Gastroesophageal sphincter (tissue), 3 donors: ENCODE results near the gene CNBD2.
"Not testable (repeated sequence)": the region's sequence is repeated elsewhere in the genome, so short reads cannot be mapped to it uniquely, and the experiment has no call there.

Source experiments
- POLR2A ChIP-seq, 2 donors: fragments of 450-650 bp; IDR thresholded peaks; one replicate each; pipeline ENCODE4 v1.6.1; 2017; ENCODE audit warnings: antibody characterized with exemption in 2 of 2, mild to moderate bottlenecking in 2 of 2, moderate library complexity in 1 of 2
- POLR2AphosphoS5 ChIP-seq: sonication (generic); formaldehyde crosslinking; IDR thresholded peaks from one replicate; pipeline ENCODE4 v1.6.1; 2017; ENCODE audit warnings: antibody characterized with exemption
- TF ChIP-seq, protein P1 (sequence below), 4 experiments: fragments of 200-600 bp in 2 of 4; fragments of 450-650 bp in 2 of 4; sonication (generic) in 1 of 4; IDR thresholded peaks; one replicate each; pipeline ENCODE4 v1.5.1; 2017 to 2019; ENCODE audit warnings: antibody characterized with exemption in 4 of 4, mild to moderate bottlenecking in 2 of 4, moderate library complexity in 2 of 4

DNA sequence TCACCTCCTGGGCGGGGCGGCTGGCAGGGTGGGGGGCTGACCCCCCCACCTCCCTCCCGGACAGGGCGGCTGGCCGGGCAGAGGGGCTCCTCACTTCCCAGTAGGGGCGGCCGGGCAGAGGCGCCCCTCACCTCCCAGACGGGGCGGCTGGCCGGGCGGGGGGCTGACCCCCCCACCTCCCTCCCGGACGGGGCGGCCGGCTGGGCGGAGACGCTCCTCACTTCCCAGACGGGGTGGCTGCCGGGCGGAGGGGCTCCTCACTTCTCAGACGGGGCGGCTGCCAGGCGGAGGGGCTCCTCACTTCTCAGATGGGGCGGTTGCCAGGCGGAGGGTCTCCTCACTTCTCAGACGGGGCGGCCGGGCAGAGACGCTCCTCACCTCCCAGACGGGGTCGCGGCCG, 32.9 kb downstream of the CNBD2 start:
- TF ChIP-seq POLR2AphosphoS5; POLR2A (IDR thresholded peaks at IDR 0.05): not testable (repeated sequence)
- TF ChIP-seq, protein P1, sequence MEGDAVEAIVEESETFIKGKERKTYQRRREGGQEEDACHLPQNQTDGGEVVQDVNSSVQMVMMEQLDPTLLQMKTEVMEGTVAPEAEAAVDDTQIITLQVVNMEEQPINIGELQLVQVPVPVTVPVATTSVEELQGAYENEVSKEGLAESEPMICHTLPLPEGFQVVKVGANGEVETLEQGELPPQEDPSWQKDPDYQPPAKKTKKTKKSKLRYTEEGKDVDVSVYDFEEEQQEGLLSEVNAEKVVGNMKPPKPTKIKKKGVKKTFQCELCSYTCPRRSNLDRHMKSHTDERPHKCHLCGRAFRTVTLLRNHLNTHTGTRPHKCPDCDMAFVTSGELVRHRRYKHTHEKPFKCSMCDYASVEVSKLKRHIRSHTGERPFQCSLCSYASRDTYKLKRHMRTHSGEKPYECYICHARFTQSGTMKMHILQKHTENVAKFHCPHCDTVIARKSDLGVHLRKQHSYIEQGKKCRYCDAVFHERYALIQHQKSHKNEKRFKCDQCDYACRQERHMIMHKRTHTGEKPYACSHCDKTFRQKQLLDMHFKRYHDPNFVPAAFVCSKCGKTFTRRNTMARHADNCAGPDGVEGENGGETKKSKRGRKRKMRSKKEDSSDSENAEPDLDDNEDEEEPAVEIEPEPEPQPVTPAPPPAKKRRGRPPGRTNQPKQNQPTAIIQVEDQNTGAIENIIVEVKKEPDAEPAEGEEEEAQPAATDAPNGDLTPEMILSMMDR (IDR thresholded peaks at IDR 0.05), result not testable (repeated sequence)
